NCI-H524 (cell line): Measurements from ENCODE around the gene GCH1.

Source experiments
- DNase-seq, 2 experiments: peaks; one replicate each; lab custom pipeline; 2025; lab: John Stamatoyannopoulos, UW

GCH1 gene

GRCh38 chr14:54866588-54866987 is 36.0 kb downstream of the GCH1 start:
- DNase-seq: no peak

- no peak for DNase-seq
Observed at GRCh38 chr14:54864526-54864925, 38.1 kb downstream of the GCH1 start.

- DNase-seq: no peak
Observed at GRCh38 chr14:54857830-54858269, 44.8 kb downstream of the GCH1 start.

GRCh38 chr14:54856152-54856551 is 46.5 kb downstream of the GCH1 start:
- DNase-seq: no peak

- DNase-seq: no peak
Observed at GRCh38 chr14:54854181-54854580, 48.4 kb downstream of the GCH1 start.

- DNase-seq: no peak
Observed at GRCh38 chr14:54853339-54853738, 49.3 kb downstream of the GCH1 start.

GRCh38 chr14:54852215-54852614 is 50.4 kb downstream of the GCH1 start:
- no peak for DNase-seq

GRCh38 chr14:54848910-54849309 is 53.7 kb downstream of the GCH1 start:
- no peak for DNase-seq

- no peak for DNase-seq
Observed at GRCh38 chr14:54845641-54846040, 57.0 kb downstream of the GCH1 start.

GRCh38 chr14:54844479-54844878 is 58.1 kb downstream of the GCH1 start:
- DNase-seq: no peak

GRCh38 chr14:54840798-54841197 is 61.8 kb downstream of the GCH1 start:
- no peak for DNase-seq

GRCh38 chr14:54840336-54840735 is 62.3 kb downstream of the GCH1 start:
- no peak for DNase-seq

- no peak for DNase-seq
Observed at GRCh38 chr14:54839701-54840119, 62.9 kb downstream of the GCH1 start.

GRCh38 chr14:54838931-54839512 is 63.6 kb downstream of the GCH1 start:
- DNase-seq: no peak

- no peak for DNase-seq
Observed at GRCh38 chr14:54837508-54838149, 65.0 kb downstream of the GCH1 start.

GRCh38 chr14:54836231-54836630 is 66.4 kb downstream of the GCH1 start:
- no peak for DNase-seq

GRCh38 chr14:54834727-54835126 is 67.9 kb downstream of the GCH1 start:
- no peak for DNase-seq

- no peak for DNase-seq
Observed at GRCh38 chr14:54834081-54834480, 68.5 kb downstream of the GCH1 start.

- DNase-seq: no peak
Observed at GRCh38 chr14:54830650-54831049, 72.0 kb downstream of the GCH1 start.

- no peak for DNase-seq
Observed at GRCh38 chr14:54829486-54830224, 73.0 kb downstream of the GCH1 start.

GRCh38 chr14:54828037-54828436 is 74.6 kb downstream of the GCH1 start:
- peak in 1 of 2 experiments; percentile 25 for DNase-seq

GRCh38 chr14:54823757-54824549 is 78.7 kb downstream of the GCH1 start:
- no peak for DNase-seq
